K562 (cell line): Measurements from ENCODE around the gene NTRK3. TPM values are rescaled to one million over a fixed set of nuclear protein-coding genes. Genes with fewer than 3 reads are reported as not detected.

Experiments used
- ATAC-seq: fragments of 200-7000 bp; cut with Tn5 transposase; 3 replicates; pipeline ENCODE4 v1.9.1; 2020; ENCODE audit warnings: moderate library complexity
- BruUV-seq: library from RNA; stranded (reverse); fragments of 400-500 nt; replicated peaks from 2 replicates; lab custom pipeline; 2021; lab: Mats Ljungman, UMichigan
- CTCF ChIA-PET: fragments of 300-600 bp; formaldehyde crosslinking; extraction: SDS; loops from one replicate; lab custom pipeline; 2021; ENCODE audit warnings: low intra/inter-chr PET ratio; lab: Yijun Ruan, JAX
- POLR2A ChIA-PET: fragments of 300-600, 350-650 bp; sonication (Branson Sonifier 250); formaldehyde crosslinking; extraction: SDS; loops from one replicate; lab custom pipeline; 2021; ENCODE audit warnings: antibody characterized with exemption, inconsistent platforms; lab: Yijun Ruan, JAX
- DNase-seq, 4 experiments: peaks; one replicate each; pipeline versions ENCODE4 v3.0.0 to v3.0.0-alpha.2; 2011 to 2018; ENCODE audit warnings: low spot score in 3 of 4, mixed read lengths in 3 of 4; ENCODE audit errors: extremely low read depth in 1 of 4
- FAIRE-seq: peaks from 2 replicates; lab custom pipeline; 2011; peaks lifted over from hg19 to GRCh38; lab: Jason Lieb, UNC
- H2AFZ ChIP-seq: 2 replicates; pipeline ENCODE4 v1.6.0; 2011; ENCODE audit warnings: low read depth, low read length, control low read depth, inconsistent platforms
- H3K27ac ChIP-seq: fragments of 200-600 bp; 3 replicates; pipeline ENCODE4 v1.8.0; 2011; ENCODE audit warnings: low read depth, mild to moderate bottlenecking, control low read depth, inconsistent platforms, low read length, moderate library complexity, mixed read lengths; ENCODE audit errors: extremely low read depth
- H3K27me3 ChIP-seq, 2 experiments: fragments of 300-600 bp in 1 of 2; 2 replicates in 1 of 2; 3 replicates in 1 of 2; pipeline versions ENCODE4 v1.6.0 to v1.8.0; 2011; ENCODE audit warnings: inconsistent platforms in 2 of 2, low read length in 2 of 2, mild to moderate bottlenecking in 1 of 2, mixed read lengths in 1 of 2, moderate library complexity in 1 of 2; ENCODE audit not compliant: control insufficient read depth in 2 of 2, insufficient read depth in 2 of 2
- H3K36me3 ChIP-seq: fragments of 300-600 bp; 3 replicates; pipeline ENCODE4 v1.8.0; 2011; ENCODE audit warnings: mild to moderate bottlenecking, low read length, inconsistent platforms; ENCODE audit not compliant: control insufficient read depth, insufficient read depth
- H3K4me1 ChIP-seq, 2 experiments: fragments of 200-600 bp in 1 of 2; replicated peaks in 1 of 2; 2 replicates in 1 of 2; 3 replicates in 1 of 2; pipeline versions ENCODE4 v1.5.1 to v1.8.0; 2011; ENCODE audit warnings: inconsistent platforms in 2 of 2, low read length in 2 of 2, mild to moderate bottlenecking in 1 of 2, mixed read lengths in 1 of 2, moderate library complexity in 1 of 2; ENCODE audit not compliant: control insufficient read depth in 2 of 2, insufficient read depth in 2 of 2
- H3K4me2 ChIP-seq: 2 replicates; pipeline ENCODE4 v1.6.1; 2011; ENCODE audit warnings: low read length, control low read depth, inconsistent platforms, mixed read lengths; ENCODE audit not compliant: insufficient read depth
- H3K4me3 ChIP-seq: fragments of 200-600 bp; sonication (generic), shearing (Covaris generic); 2 replicates; pipeline ENCODE4 v1.5.1; 2016; ENCODE audit warnings: control low read depth, inconsistent platforms
- H3K79me2 ChIP-seq: fragments of 200-600 bp; 3 replicates; pipeline ENCODE4 v1.8.0; 2011; ENCODE audit warnings: low read length, inconsistent platforms; ENCODE audit not compliant: control insufficient read depth, insufficient read depth
- H3K9ac ChIP-seq, 2 experiments: 2 replicates each; pipeline versions ENCODE4 v1.6.0 to v1.6.1; 2011; ENCODE audit warnings: low read depth in 2 of 2, low read length in 2 of 2, control low read depth in 1 of 2, inconsistent platforms in 1 of 2, mild to moderate bottlenecking in 1 of 2, mixed read lengths in 1 of 2; ENCODE audit not compliant: insufficient read depth in 1 of 2
- H3K9me1 ChIP-seq: one replicate; pipeline ENCODE4 v1.6.0; 2011; ENCODE audit warnings: inconsistent platforms, mild to moderate bottlenecking, low read length, moderate library complexity; ENCODE audit not compliant: control insufficient read depth, insufficient read depth
- H3K9me3 ChIP-seq: replicated peaks from 2 replicates; pipeline ENCODE4 v1.5.1; 2011; ENCODE audit warnings: low read depth, low read length, inconsistent platforms; ENCODE audit not compliant: control insufficient read depth, insufficient read depth
- H4K20me1 ChIP-seq: replicated peaks from 2 replicates; pipeline ENCODE4 v1.6.1; 2011; ENCODE audit warnings: low read length, inconsistent platforms, mixed read lengths; ENCODE audit not compliant: control insufficient read depth, insufficient read depth
- CBX1 ChIP-seq: sonication (generic); IDR thresholded peaks from 2 replicates; pipeline ENCODE4 v1.6.1; 2016; ENCODE audit warnings: antibody characterized with exemption, low read depth, mild to moderate bottlenecking
- CEBPB ChIP-seq: fragments of 450-650 bp; IDR thresholded peaks from 2 replicates; pipeline ENCODE4 v1.6.1; 2016; ENCODE audit warnings: missing genetic modification characterization, missing compliant biosample characterization
- CHCHD3 ChIP-seq: fragments of 250-450 bp; sonication (Bioruptor Pico); IDR thresholded peaks from 2 replicates; pipeline ENCODE4 v2.1.2; 2022; ENCODE audit warnings: mild to moderate bottlenecking
- CHD4 ChIP-seq: fragments of 200-600 bp; sonication (generic); IDR thresholded peaks from 3 replicates; pipeline ENCODE4 v1.6.1; 2012; ENCODE audit warnings: low read depth, mild to moderate bottlenecking, mixed read lengths, low read length, inconsistent platforms; ENCODE audit not compliant: insufficient read depth, insufficient replicate concordance, poor library complexity, severe bottlenecking
- CREB1 ChIP-seq, 2 experiments: sonication (generic) in 1 of 2; formaldehyde crosslinking in 1 of 2; IDR thresholded peaks; 2 replicates each; pipeline versions ENCODE4 v1.6.1 to v1.8.0; 2012 to 2022; ENCODE audit warnings: inconsistent platforms in 1 of 2, mild to moderate bottlenecking in 1 of 2, missing genetic modification reagents in 1 of 2, moderate library complexity in 1 of 2
- DNMT1 ChIP-seq: fragments of 450-650 bp; IDR thresholded peaks from 2 replicates; pipeline ENCODE4 v1.6.1; 2016; ENCODE audit warnings: antibody characterized with exemption, mild to moderate bottlenecking
- FOS ChIP-seq: IDR thresholded peaks from 3 replicates; pipeline ENCODE4 v1.6.1; 2011; ENCODE audit not compliant: insufficient read length; ENCODE audit errors: extremely low read depth
- GTF2E2 ChIP-seq: fragments of 200-800 bp; sonication (Bioruptor generic); IDR thresholded peaks from 2 replicates; pipeline ENCODE4 v1.6.1; 2016; ENCODE audit warnings: missing genetic modification characterization, missing compliant biosample characterization
- MCM3 ChIP-seq: fragments of 450-650 bp; IDR thresholded peaks from 2 replicates; pipeline ENCODE4 v1.6.1; 2016
- MYNN ChIP-seq, 2 experiments: sonication (generic); formaldehyde crosslinking in 1 of 2; IDR thresholded peaks; 2 replicates each; pipeline versions ENCODE4 v1.5.0 to v1.6.1; 2016 to 2020; ENCODE audit warnings: antibody characterized with exemption in 1 of 2, missing genetic modification reagents in 1 of 2
- NFIC ChIP-seq: fragments of 450-650 bp; IDR thresholded peaks from 2 replicates; pipeline ENCODE4 v1.6.1; 2017; ENCODE audit warnings: mild to moderate bottlenecking, inconsistent platforms
- PHF20 ChIP-seq: fragments of 450-650 bp; IDR thresholded peaks from 2 replicates; pipeline ENCODE4 v1.6.1; 2018; ENCODE audit not compliant: partially characterized antibody
- RAD21 ChIP-seq, 2 experiments: fragments of 250-450 bp in 1 of 2; fragments of 450-650 bp in 1 of 2; sonication (Bioruptor Pico) in 1 of 2; formaldehyde crosslinking in 1 of 2; IDR thresholded peaks in 1 of 2; conservative IDR thresholded peaks in 1 of 2; 2 replicates each; pipeline versions ENCODE4 v1.4.0 to v1.8.0; 2020 to 2022; ENCODE audit warnings: mild to moderate bottlenecking in 2 of 2, moderate library complexity in 1 of 2
- RBM25 ChIP-seq: fragments of 200-400 bp; formaldehyde crosslinking; IDR thresholded peaks from 2 replicates; pipeline ENCODE4 v1.6.1; 2018; ENCODE audit warnings: low read length, low read depth, moderate library complexity; ENCODE audit not compliant: severe bottlenecking
- STAG1 ChIP-seq: sonication (generic); formaldehyde crosslinking; IDR thresholded peaks from 2 replicates; pipeline ENCODE4 v1.5.0; 2020; ENCODE audit warnings: missing genetic modification reagents, borderline replicate concordance
- TCFL5 ChIP-seq: fragments of 250-450 bp; sonication (Bioruptor Pico); conservative IDR thresholded peaks from 2 replicates; pipeline ENCODE4 v1.6.1; 2021; ENCODE audit warnings: mild to moderate bottlenecking, moderate library complexity, matching md5 sums
- ZNF197 ChIP-seq: fragments of 200-800 bp; sonication (Bioruptor generic); IDR thresholded peaks from 2 replicates; pipeline ENCODE4 v1.6.1; 2016; ENCODE audit warnings: low read depth, missing genetic modification characterization, missing compliant biosample characterization
- ZNF77 ChIP-seq: fragments of 250-450 bp; sonication (Bioruptor Pico); IDR thresholded peaks from 2 replicates; pipeline ENCODE4 v1.5.0; 2020
- WGBS: fragments of 100-300 bp; shearing (Covaris generic); methylation state at CpG from one replicate; pipeline ENCODE4 v1.1.6; 2016; ENCODE audit warnings: low coverage, mixed read lengths; ENCODE audit not compliant: insufficient coverage; ENCODE audit errors: missing lambda C conversion rate; 5-methylcytosine and 5-hydroxymethylcytosine counted together
- in situ Hi-C: fragments of 300-500 bp; cut with MboI; formaldehyde crosslinking; loops from 4 replicates; pipeline ENCODE4 v1.15.0; 2018; ENCODE audit warnings: inconsistent platforms, mixed read lengths
- intact Hi-C: fragments of 100-400 bp; cut with micrococcal nuclease; formaldehyde crosslinking; loops from 2 replicates; pipeline ENCODE4 v1.14.2; 2022
- polyA plus RNA-seq, 8 experiments: library from polyadenylated mRNA; depleted of rRNA in 4 of 8; stranded (reverse) in 5 of 8; unstranded in 3 of 8; fragments of >200 nt; fragmentation: Nextera tagmentation in 2 of 8; fragmentation: Illumina TruSeq in 1 of 8; extraction: Ambion mirVana in 2 of 8; extraction: Trizol in 1 of 8; gene quantifications; 2 replicates each; pipeline versions ENCODE4 v1.2.1 to v1.2.3, GENCODE V29; 2011 to 2014; ENCODE audit warnings: inconsistent platforms in 1 of 8, missing spikeins in 1 of 8
- total RNA-seq, 7 experiments: library from RNA; depleted of rRNA in 6 of 7; stranded (reverse); fragments of >200 nt in 6 of 7; fragmentation: Illumina TruSeq in 2 of 7; extraction: Trizol in 2 of 7; gene quantifications; 2 replicates each; pipeline versions ENCODE4 v1.2.1 to v1.2.3, GENCODE V29; 2011 to 2021; ENCODE audit warnings: low replicate concordance in 1 of 7
- TF ChIP-seq, protein P1 (sequence below): fragments of 450-650 bp; conservative IDR thresholded peaks from 2 replicates; pipeline ENCODE4 v1.6.1; 2016; ENCODE audit warnings: missing genetic modification characterization, low read depth, mild to moderate bottlenecking, missing compliant biosample characterization, moderate library complexity
- TF ChIP-seq, protein P2 (sequence below): sonication (generic); formaldehyde crosslinking; IDR thresholded peaks from 2 replicates; pipeline ENCODE4 v1.8.0; 2022; ENCODE audit warnings: mild to moderate bottlenecking, missing genetic modification reagents
- TF ChIP-seq, protein P3 (sequence below): fragments of 450-650 bp; IDR thresholded peaks from 2 replicates; pipeline ENCODE4 v1.7.0; 2016; ENCODE audit warnings: borderline replicate concordance

NTRK3 gene
- total and polyA plus RNA-seq, 9 of the 15 experiments (the other 6 are each of a cell fraction or from before 2014, with no cell fraction given), result 0.11 to 0.13 TPM; not detected in 7

DNA sequence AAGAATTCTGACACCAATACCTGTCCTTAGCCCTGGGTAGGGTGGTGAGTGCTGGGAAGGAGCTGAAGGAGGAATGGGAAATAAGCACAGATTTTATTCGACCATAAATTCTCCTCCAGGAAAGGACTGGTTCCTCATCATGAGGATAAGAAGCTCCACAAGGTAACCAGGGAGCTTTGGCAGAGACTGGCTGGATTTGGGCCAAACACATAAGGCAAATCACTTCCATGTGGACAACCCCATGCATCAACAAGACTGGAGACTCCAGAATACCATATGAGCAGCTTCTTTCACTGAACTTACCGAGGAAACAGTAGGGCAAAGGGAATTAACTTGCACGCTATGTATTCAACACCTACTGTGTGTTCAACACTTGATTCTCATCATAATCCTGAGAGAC is 312.5 kb downstream of the NTRK3 start (continued):
- TF ChIP-seq, protein P1, sequence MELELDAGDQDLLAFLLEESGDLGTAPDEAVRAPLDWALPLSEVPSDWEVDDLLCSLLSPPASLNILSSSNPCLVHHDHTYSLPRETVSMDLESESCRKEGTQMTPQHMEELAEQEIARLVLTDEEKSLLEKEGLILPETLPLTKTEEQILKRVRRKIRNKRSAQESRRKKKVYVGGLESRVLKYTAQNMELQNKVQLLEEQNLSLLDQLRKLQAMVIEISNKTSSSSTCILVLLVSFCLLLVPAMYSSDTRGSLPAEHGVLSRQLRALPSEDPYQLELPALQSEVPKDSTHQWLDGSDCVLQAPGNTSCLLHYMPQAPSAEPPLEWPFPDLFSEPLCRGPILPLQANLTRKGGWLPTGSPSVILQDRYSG (tag), result no peak
- TF ChIP-seq ZNF77 (CRISPR knock-in tag), result no peak
- TF ChIP-seq PHF20, result no peak
- no peak for TF ChIP-seq CEBPB
- TF ChIP-seq CHD4, result no peak
- TF ChIP-seq DNMT1, result no peak
- TF ChIP-seq, protein P2, sequence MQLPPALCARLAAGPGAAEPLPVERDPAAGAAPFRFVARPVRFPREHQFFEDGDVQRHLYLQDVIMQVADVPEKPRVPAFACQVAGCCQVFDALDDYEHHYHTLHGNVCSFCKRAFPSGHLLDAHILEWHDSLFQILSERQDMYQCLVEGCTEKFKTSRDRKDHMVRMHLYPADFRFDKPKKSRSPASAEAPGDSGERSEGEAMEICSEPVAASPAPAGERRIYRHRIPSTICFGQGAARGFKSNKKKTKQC, result no peak

DNA sequence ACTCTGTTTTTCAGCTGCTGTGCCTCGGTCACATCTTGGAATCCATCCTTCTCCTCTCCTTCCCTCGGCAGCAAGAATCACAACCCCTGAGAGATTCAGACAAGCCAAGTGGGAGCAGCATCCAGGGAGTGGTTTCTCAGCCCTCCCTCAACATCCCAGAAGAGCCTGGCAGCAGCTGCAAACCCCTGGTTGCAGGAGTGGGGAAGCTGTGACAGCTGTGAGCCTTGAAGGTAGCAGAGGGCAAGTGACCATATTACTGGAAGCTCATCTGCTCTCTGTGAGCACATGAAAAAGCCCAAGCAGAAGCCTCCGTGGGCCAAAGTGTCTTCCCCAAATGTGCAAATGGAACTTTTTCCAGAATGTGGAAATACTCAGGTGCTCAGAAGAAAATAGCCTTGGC is 312.9 kb downstream of the NTRK3 start:
- DNase-seq (no peak), FAIRE-seq (no peak), ATAC-seq (no peak)
- intact Hi-C loops (no loop called here), in situ Hi-C loops (no loop called here)
- no peaks in the 10 kb centered on the region for H4K20me1 ChIP-seq
- no peaks in the 10 kb centered on the region for H3K79me2 ChIP-seq
- no peaks in the 10 kb centered on the region for H3K9me3 ChIP-seq
- H3K27me3 ChIP-seq, result peaks cover 0 to 20% of the 10 kb centered on the region in 2 experiments; a peak in 2 of 5 replicates
- POLR2A ChIA-PET, result interaction anchor here (0.6 kb wide), 1 partner anchor 8 kb away, joined by 3 read pairs; no protein-coding TSS in a partner anchor
- CTCF ChIA-PET, result no interaction called here
- H3K36me3 ChIP-seq, result no peaks in the 10 kb centered on the region
- H3K4me1 ChIP-seq, result no peaks in the 10 kb centered on the region
- no peak overlapping the region for H3K9ac ChIP-seq
- H2AFZ ChIP-seq, result no peak overlapping the region
- H3K4me3 ChIP-seq, result no peak overlapping the region
- H3K9me1 ChIP-seq, result no peaks in the 10 kb centered on the region
- no TSS peak for BruUV-seq
- no peak overlapping the region for H3K4me2 ChIP-seq
- 0% methylated on average over 3 of the region's 3 CpGs for WGBS
- H3K27ac ChIP-seq, result no peak overlapping the region
- TF ChIP-seq RBM25, result no peak
- no peak for TF ChIP-seq TCFL5
- TF ChIP-seq CREB1 (IDR thresholded peaks at IDR 0.05), result no peak
- no peak for TF ChIP-seq CREB1 (CRISPR knock-in tag; IDR thresholded peaks at IDR 0.05)
- no peak for TF ChIP-seq RAD21 (CRISPR knock-in tag; conservative IDR thresholded peaks at IDR 0.05 in 1 of 2, IDR thresholded peaks at IDR 0.05 in 1 of 2)
- TF ChIP-seq STAG1, result no peak
- no peak for TF ChIP-seq NFIC
- TF ChIP-seq ZNF197 (CRISPR knock-in tag), result no peak
- no peak for TF ChIP-seq FOS
- TF ChIP-seq CBX1, result no peak
- no peak for TF ChIP-seq MCM3
- TF ChIP-seq, protein P3, sequence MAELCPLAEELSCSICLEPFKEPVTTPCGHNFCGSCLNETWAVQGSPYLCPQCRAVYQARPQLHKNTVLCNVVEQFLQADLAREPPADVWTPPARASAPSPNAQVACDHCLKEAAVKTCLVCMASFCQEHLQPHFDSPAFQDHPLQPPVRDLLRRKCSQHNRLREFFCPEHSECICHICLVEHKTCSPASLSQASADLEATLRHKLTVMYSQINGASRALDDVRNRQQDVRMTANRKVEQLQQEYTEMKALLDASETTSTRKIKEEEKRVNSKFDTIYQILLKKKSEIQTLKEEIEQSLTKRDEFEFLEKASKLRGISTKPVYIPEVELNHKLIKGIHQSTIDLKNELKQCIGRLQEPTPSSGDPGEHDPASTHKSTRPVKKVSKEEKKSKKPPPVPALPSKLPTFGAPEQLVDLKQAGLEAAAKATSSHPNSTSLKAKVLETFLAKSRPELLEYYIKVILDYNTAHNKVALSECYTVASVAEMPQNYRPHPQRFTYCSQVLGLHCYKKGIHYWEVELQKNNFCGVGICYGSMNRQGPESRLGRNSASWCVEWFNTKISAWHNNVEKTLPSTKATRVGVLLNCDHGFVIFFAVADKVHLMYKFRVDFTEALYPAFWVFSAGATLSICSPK, result no peak
- no peak for TF ChIP-seq CHCHD3 (CRISPR knock-in tag)
- no peak for TF ChIP-seq MYNN (IDR thresholded peaks at IDR 0.05)
- no peak for TF ChIP-seq MYNN (CRISPR knock-in tag; IDR thresholded peaks at IDR 0.05)
- TF ChIP-seq GTF2E2 (tag), result no peak
